Esophagus muscularis mucosa (tissue), 4 donors: Measurements from ENCODE around the gene FLNA. TPM values are rescaled to one million over a fixed set of nuclear protein-coding genes. Genes with fewer than 3 reads are reported as not detected.

ENCODE experiments used
- DNase-seq: peaks from one replicate; pipeline ENCODE4 v3.0.0-alpha.2; 2017; ENCODE audit errors: extremely low spot score
- H3K27ac ChIP-seq, 4 donors: fragments of 200-600 bp; sonication (generic); replicated peaks in 1 of 4; 1 replicate in 3 of 4; 2 replicates in 1 of 4; pipeline ENCODE4 v1.5.1; 2016 to 2019; ENCODE audit warnings: mild to moderate bottlenecking in 1 of 4
- H3K27me3 ChIP-seq, 4 donors: fragments of 200-600 bp; sonication (generic); one replicate each; pipeline versions ENCODE4 v1.5.1 to v1.6.0; 2016 to 2019
- H3K36me3 ChIP-seq, 4 donors: fragments of 200-600 bp; sonication (generic); one replicate each; pipeline ENCODE4 v1.5.1; 2016 to 2019
- H3K4me1 ChIP-seq, 4 donors: fragments of 200-600 bp; sonication (generic); one replicate each; pipeline ENCODE4 v1.5.1; 2016 to 2019
- H3K4me3 ChIP-seq, 4 donors: fragments of 200-600 bp; sonication (generic); 1 replicate in 2 of 4; 2 replicates in 2 of 4; pipeline ENCODE4 v1.5.1; 2016 to 2019; ENCODE audit warnings: mild to moderate bottlenecking in 4 of 4, moderate library complexity in 1 of 4
- H3K9me3 ChIP-seq, 4 donors: fragments of 200-600 bp; sonication (generic); 1 replicate in 3 of 4; 2 replicates in 1 of 4; pipeline ENCODE4 v1.5.1; 2016 to 2019
- CTCF ChIP-seq, 3 experiments: fragments of 200-600 bp in 2 of 3; fragments of 450-650 bp in 1 of 3; sonication (generic) in 2 of 3; IDR thresholded peaks; one replicate each; pipeline ENCODE4 v1.5.1; 2017 to 2019; ENCODE audit warnings: antibody characterized with exemption in 3 of 3, mild to moderate bottlenecking in 2 of 3, moderate library complexity in 1 of 3
- EP300 ChIP-seq: sonication (generic); formaldehyde crosslinking; IDR thresholded peaks from one replicate; pipeline ENCODE4 v1.6.1; 2017; ENCODE audit warnings: antibody characterized with exemption
- POLR2A ChIP-seq: fragments of 450-650 bp; IDR thresholded peaks from one replicate; pipeline ENCODE4 v1.6.1; 2017; ENCODE audit warnings: antibody characterized with exemption, moderate library complexity, mild to moderate bottlenecking, low read depth
- POLR2AphosphoS5 ChIP-seq, 2 donors: sonication (generic); formaldehyde crosslinking; IDR thresholded peaks; one replicate each; pipeline ENCODE4 v1.6.1; 2017; ENCODE audit warnings: antibody characterized with exemption in 2 of 2
- WGBS: methylation state at CpG from one replicate; pipeline ENCODE4 v1.1.5; 2018; 5-methylcytosine and 5-hydroxymethylcytosine counted together
- intact Hi-C: fragments of 100-400 bp; cut with DNase I; formaldehyde crosslinking; loops from one replicate; pipeline ENCODE4 v1.15.1; 2023
- total RNA-seq, 4 donors: library from RNA; depleted of rRNA; stranded (reverse); fragments of >200 nt; gene quantifications; one replicate each; pipeline versions ENCODE4 v1.1.0 to v1.2.1, GENCODE V29; 2016

The FLNA gene
- total RNA-seq, 4 donors from 2014 or later = 8,941 to 16,544 (median 12,362) TPM

- WGBS = 61% methylated on average over 9 of the region's 9 CpGs
- H3K4me1 ChIP-seq = peaks cover 0 to 6% (median 0%) of the 10 kb centered on the region in 4 donors
- DNase-seq = no peak
- intact Hi-C loops = no loop called here
- no peaks in the 10 kb centered on the region for H3K36me3 ChIP-seq
- TF ChIP-seq EP300 (no peak), CTCF (IDR thresholded peaks at IDR 0.05) (peak; percentile 67 to 75 (median 68))
- H3K4me3 ChIP-seq = no peak overlapping the region
- no peak overlapping the region for H3K27ac ChIP-seq
- no peaks in the 10 kb centered on the region for H3K9me3 ChIP-seq
- peaks cover 0 to 8% (median 0%) of the 10 kb centered on the region in 4 donors for H3K27me3 ChIP-seq
Measured at GRCh38 chrX:154308108-154308946, 66.1 kb downstream of the FLNA start.

DNA sequence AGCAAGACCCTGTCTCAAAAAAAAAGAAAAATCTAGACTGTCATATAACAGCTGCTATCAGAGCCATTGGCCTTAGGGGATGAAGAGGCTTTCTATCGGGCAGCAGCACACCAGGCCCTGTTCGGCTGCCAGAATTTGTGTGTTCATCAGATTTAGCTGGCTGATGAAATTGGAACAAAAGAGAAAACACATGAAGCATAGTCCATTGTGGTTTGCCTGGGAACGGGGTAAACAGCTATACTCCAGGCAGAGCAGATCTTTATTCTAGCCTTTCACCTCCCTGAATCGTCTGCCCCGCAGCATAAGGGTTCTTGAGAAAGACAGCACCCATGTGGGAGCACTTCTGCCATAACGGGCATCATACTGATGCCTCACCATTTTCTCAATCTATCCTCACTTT lies 67.2 kb downstream of the FLNA start:
- TF ChIP-seq EP300 (no peak), POLR2AphosphoS5 (IDR thresholded peaks at IDR 0.05) (no peak), POLR2A (no peak), CTCF (IDR thresholded peaks at IDR 0.05) (no peak)

DNA sequence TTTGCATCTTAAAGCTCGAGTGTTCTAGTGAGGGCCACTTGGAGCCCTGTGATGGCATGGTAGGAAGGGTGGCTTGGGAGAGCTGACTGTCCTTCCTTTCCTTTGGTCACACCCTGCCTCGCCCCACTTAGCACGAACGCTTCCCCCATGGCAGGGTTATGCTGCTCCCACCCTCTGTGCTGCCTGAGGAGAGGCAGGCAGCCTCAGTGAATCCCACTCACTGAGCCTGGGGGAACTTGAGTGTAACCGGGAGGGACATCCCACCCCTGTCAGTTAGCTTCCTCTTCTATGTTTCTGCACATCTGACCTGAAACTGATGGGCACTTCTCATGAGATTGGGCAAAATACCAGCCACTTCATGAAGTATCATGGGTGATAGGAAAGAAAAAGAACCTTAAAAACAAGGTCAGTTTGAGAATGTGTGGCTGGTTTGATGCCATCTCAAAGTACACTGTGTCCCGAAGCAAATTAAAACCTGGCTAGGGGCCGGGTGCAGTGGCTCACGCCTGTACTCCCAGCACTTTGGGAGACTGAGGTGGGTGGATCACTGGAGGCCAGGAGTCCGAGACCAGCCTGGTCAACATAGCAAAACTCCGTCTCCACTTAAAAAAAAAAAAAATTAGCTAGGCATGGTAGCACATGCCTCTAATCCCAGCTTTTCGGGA lies 68.8 kb downstream of the FLNA start:
- H3K27ac ChIP-seq = no peak overlapping the region
- 83% methylated on average over 11 of the region's 11 CpGs for WGBS
- no peak overlapping the region for H3K4me3 ChIP-seq
- H3K27me3 ChIP-seq = peaks cover 0 to 8% (median 0%) of the 10 kb centered on the region in 4 donors
- DNase-seq = no peak
- TF ChIP-seq POLR2AphosphoS5 (IDR thresholded peaks at IDR 0.05) = no peak
- no peak for TF ChIP-seq POLR2A
- TF ChIP-seq EP300 = no peak
- no peak for TF ChIP-seq CTCF (IDR thresholded peaks at IDR 0.05)
- peaks cover 0 to 6% (median 0%) of the 10 kb centered on the region in 4 donors for H3K4me1 ChIP-seq
- H3K36me3 ChIP-seq = no peaks in the 10 kb centered on the region
- intact Hi-C loops = no loop called here
- H3K9me3 ChIP-seq = no peaks in the 10 kb centered on the region

More for the DNA sequence above, 67.2 kb downstream of the FLNA start:
- intact Hi-C loops = no loop called here
- Histone ChIP-seq H3K36me3 (no peaks in the 10 kb centered on the region), H3K4me3 (no peak overlapping the region), H3K27ac (no peak overlapping the region), H3K9me3 (no peaks in the 10 kb centered on the region), H3K27me3 (peaks cover 0 to 8% (median 0%) of the 10 kb centered on the region in 4 donors), H3K4me1 (peaks cover 0 to 6% (median 0%) of the 10 kb centered on the region in 4 donors)
- DNase-seq = no peak
- 88% methylated on average over 6 of the region's 6 CpGs for WGBS

GRCh38 chrX:154304846-154305245 lies 69.6 kb downstream of the FLNA start:
- WGBS = 85% methylated on average over 10 of the region's 10 CpGs
- no peak overlapping the region for H3K27ac ChIP-seq
- H3K9me3 ChIP-seq = no peaks in the 10 kb centered on the region
- intact Hi-C loops = no loop called here
- H3K27me3 ChIP-seq = no peaks in the 10 kb centered on the region
- DNase-seq = no peak
- H3K36me3 ChIP-seq = no peaks in the 10 kb centered on the region
- no peak for TF ChIP-seq POLR2A
- no peak for TF ChIP-seq CTCF (IDR thresholded peaks at IDR 0.05)
- no peak for TF ChIP-seq POLR2AphosphoS5 (IDR thresholded peaks at IDR 0.05)
- TF ChIP-seq EP300 = no peak
- H3K4me1 ChIP-seq = peaks cover 0 to 6% (median 0%) of the 10 kb centered on the region in 4 donors
- no peak overlapping the region for H3K4me3 ChIP-seq
